Trophoblast cell (in vitro differentiated cells and primary cell): Measurements from ENCODE around the gene GPD1L.
"Not testable (repeated sequence)": the region's sequence is repeated elsewhere in the genome, so short reads cannot be mapped to it uniquely, and the experiment has no call there.

ENCODE experiments used
- DNase-seq, 2 donors: peaks; one replicate each; pipeline ENCODE4 v3.0.0-alpha.2; 2016
- H2AFZ ChIP-seq: 2 replicates; pipeline ENCODE4 v1.6.1; 2013; ENCODE audit warnings: low read length, moderate library complexity, mild to moderate bottlenecking; ENCODE audit not compliant: insufficient read depth, poor library complexity
- H2AK5ac ChIP-seq: 2 replicates; pipeline ENCODE4 v1.6.1; 2013; ENCODE audit warnings: mild to moderate bottlenecking, low read length
- H2BK120ac ChIP-seq: 2 replicates; pipeline ENCODE4 v1.6.1; 2013; ENCODE audit warnings: low read length, mild to moderate bottlenecking, moderate library complexity; ENCODE audit not compliant: insufficient read depth, poor library complexity
- H2BK12ac ChIP-seq: 2 replicates; pipeline ENCODE4 v1.6.1; 2013; ENCODE audit warnings: mild to moderate bottlenecking, low read length, moderate library complexity
- H2BK5ac ChIP-seq: 2 replicates; pipeline ENCODE4 v1.6.1; 2013; ENCODE audit warnings: low read length, low read depth, moderate library complexity, mild to moderate bottlenecking; ENCODE audit not compliant: poor library complexity
- H3K14ac ChIP-seq: 2 replicates; pipeline ENCODE4 v1.6.1; 2013; ENCODE audit warnings: mild to moderate bottlenecking, low read length
- H3K18ac ChIP-seq: 2 replicates; pipeline ENCODE4 v1.6.1; 2013; ENCODE audit warnings: mild to moderate bottlenecking, low read length
- H3K23ac ChIP-seq: 2 replicates; pipeline ENCODE4 v1.6.1; 2013; ENCODE audit warnings: low read length
- H3K27ac ChIP-seq: 2 replicates; pipeline ENCODE4 v1.5.1; 2013; ENCODE audit warnings: low read depth, mild to moderate bottlenecking, inconsistent platforms, low read length, moderate library complexity
- H3K27me3 ChIP-seq: 2 replicates; pipeline ENCODE4 v1.6.1; 2013; ENCODE audit warnings: inconsistent platforms, mild to moderate bottlenecking, low read length, moderate library complexity; ENCODE audit not compliant: insufficient read depth
- H3K36me3 ChIP-seq, 2 experiments: 1 replicate in 1 of 2; 2 replicates in 1 of 2; pipeline ENCODE4 v1.6.1; 2013; ENCODE audit warnings: low read length in 2 of 2, mild to moderate bottlenecking in 2 of 2, moderate library complexity in 1 of 2; ENCODE audit not compliant: insufficient read depth in 2 of 2, control insufficient read depth in 1 of 2
- H3K4ac ChIP-seq: 2 replicates; pipeline ENCODE4 v1.6.1; 2013; ENCODE audit warnings: low read depth, mild to moderate bottlenecking, low read length, moderate library complexity
- H3K4me1 ChIP-seq, 2 experiments: 1 replicate in 1 of 2; 2 replicates in 1 of 2; pipeline ENCODE4 v1.6.1; 2013; ENCODE audit warnings: low read length in 2 of 2, mild to moderate bottlenecking in 2 of 2, moderate library complexity in 1 of 2; ENCODE audit not compliant: insufficient read depth in 2 of 2, control insufficient read depth in 1 of 2
- H3K4me2 ChIP-seq: 2 replicates; pipeline ENCODE4 v1.6.1; 2013; ENCODE audit warnings: inconsistent platforms, mild to moderate bottlenecking, low read length, moderate library complexity
- H3K4me3 ChIP-seq: 2 replicates; pipeline ENCODE4 v1.5.1; 2013; ENCODE audit warnings: mild to moderate bottlenecking, low read depth, low read length, inconsistent platforms
- H3K79me1 ChIP-seq: one replicate; pipeline ENCODE4 v1.6.1; 2013; ENCODE audit warnings: low read length
- H3K79me2 ChIP-seq: 2 replicates; pipeline ENCODE4 v1.6.1; 2013; ENCODE audit warnings: low read length, mild to moderate bottlenecking; ENCODE audit not compliant: control insufficient read depth, insufficient read depth, poor library complexity
- H3K9ac ChIP-seq: 2 replicates; pipeline ENCODE4 v1.6.1; 2013; ENCODE audit warnings: mild to moderate bottlenecking, low read length
- H3K9me3 ChIP-seq: 2 replicates; pipeline ENCODE4 v1.6.1; 2013; ENCODE audit warnings: low read depth, mild to moderate bottlenecking, control low read depth, inconsistent platforms, low read length; ENCODE audit not compliant: insufficient read depth
- H4K12ac ChIP-seq: 2 replicates; pipeline ENCODE4 v1.6.1; 2013; ENCODE audit warnings: low read depth, mild to moderate bottlenecking, low read length, moderate library complexity
- H4K8ac ChIP-seq: 2 replicates; pipeline ENCODE4 v1.6.1; 2013; ENCODE audit warnings: low read depth, mild to moderate bottlenecking, low read length, moderate library complexity
- H4K91ac ChIP-seq: one replicate; pipeline ENCODE4 v1.6.1; 2013; ENCODE audit warnings: low read depth, mild to moderate bottlenecking, low read length, moderate library complexity
- WGBS: extraction: QIAGEN DNeasy Blood & Tissue Kit; methylation state at CpG from one replicate; pipeline ENCODE4 v1.1.7; 2013; ENCODE audit warnings: missing lambda C conversion rate; ENCODE audit not compliant: insufficient read length, insufficient coverage; ENCODE audit errors: extremely low coverage; 5-methylcytosine and 5-hydroxymethylcytosine counted together

Gene GPD1L

DNA sequence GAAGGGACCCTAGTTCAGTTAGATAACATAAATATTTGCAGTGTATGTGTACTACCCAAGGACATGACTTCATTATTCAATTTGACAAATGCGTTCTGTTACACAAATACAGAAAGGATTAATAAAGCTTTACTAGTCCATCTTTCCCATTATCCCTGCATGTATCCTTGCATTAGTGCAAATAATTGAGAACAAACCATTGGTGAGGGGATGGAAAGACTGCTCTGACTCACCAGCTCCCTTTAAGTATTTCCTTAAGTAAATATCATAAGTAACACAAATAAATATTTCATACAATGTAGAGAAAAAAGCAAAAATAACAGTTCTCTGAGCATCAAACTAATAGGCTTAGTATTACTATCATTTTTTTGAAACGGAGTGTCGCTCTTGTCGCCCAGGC, 1.9 kb upstream of the GPD1L start:
- H3K9me3 ChIP-seq: peaks cover 8% of the 10 kb centered on the region
- H3K4me1 ChIP-seq: peaks cover 3 to 6% of the 10 kb centered on the region in 2 experiments
- H3K27me3 ChIP-seq: peaks cover 2% of the 10 kb centered on the region
- H2BK5ac ChIP-seq: no peak overlapping the region
- H2AK5ac ChIP-seq: no peak overlapping the region
- DNase-seq: no peak
- H3K36me3 ChIP-seq: no peaks in the 10 kb centered on the region
- no peak overlapping the region for H3K4me3 ChIP-seq
- no peak overlapping the region for H3K14ac ChIP-seq
- no peak overlapping the region for H2BK12ac ChIP-seq
- H2AFZ ChIP-seq: no peak overlapping the region
- H3K27ac ChIP-seq: no peak overlapping the region
- no peak overlapping the region for H3K9ac ChIP-seq
- H4K91ac ChIP-seq: no peak overlapping the region
- no peak overlapping the region for H4K12ac ChIP-seq
- no CpG with 5 or more reads among the region's 4 CpGs for WGBS
- no peak overlapping the region for H3K23ac ChIP-seq
- no peak overlapping the region for H4K8ac ChIP-seq
- H3K4ac ChIP-seq: no peak overlapping the region
- no peak overlapping the region for H3K18ac ChIP-seq
- no peak overlapping the region for H2BK120ac ChIP-seq
- no peaks in the 10 kb centered on the region for H3K79me2 ChIP-seq
- no peak overlapping the region for H3K4me2 ChIP-seq
- peaks cover 4% of the 10 kb centered on the region for H3K79me1 ChIP-seq

GRCh38 chr3:32105291-32106131, 909 bp upstream of the GPD1L start:
- no peak overlapping the region for H3K9ac ChIP-seq
- peak overlapping the region; percentile 93 for H4K8ac ChIP-seq
- no peak overlapping the region for H2BK12ac ChIP-seq
- H2AFZ ChIP-seq: peak overlapping the region; percentile 96
- H4K12ac ChIP-seq: no peak overlapping the region
- no peak overlapping the region for H3K18ac ChIP-seq
- H3K27ac ChIP-seq: no peak overlapping the region
- no peaks in the 10 kb centered on the region for H3K79me2 ChIP-seq
- H3K4me3 ChIP-seq: no peak overlapping the region
- DNase-seq: peak in 1 of 2 donors; percentile 7
- no peak overlapping the region for H3K23ac ChIP-seq
- no peaks in the 10 kb centered on the region for H3K36me3 ChIP-seq
- no peak overlapping the region for H2AK5ac ChIP-seq
- H3K4me1 ChIP-seq: peaks cover 3 to 8% of the 10 kb centered on the region in 2 experiments
- no peak overlapping the region for H3K4ac ChIP-seq
- H3K79me1 ChIP-seq: peaks cover 4% of the 10 kb centered on the region
- peaks cover 2% of the 10 kb centered on the region for H3K27me3 ChIP-seq
- peak overlapping the region; percentile 83 for H3K4me2 ChIP-seq
- no peak overlapping the region for H3K14ac ChIP-seq
- no peak overlapping the region for H2BK120ac ChIP-seq
- H3K9me3 ChIP-seq: peaks cover 7% of the 10 kb centered on the region
- WGBS: no CpG with 5 or more reads among the region's 7 CpGs
- H2BK5ac ChIP-seq: no peak overlapping the region
- no peak overlapping the region for H4K91ac ChIP-seq

DNA sequence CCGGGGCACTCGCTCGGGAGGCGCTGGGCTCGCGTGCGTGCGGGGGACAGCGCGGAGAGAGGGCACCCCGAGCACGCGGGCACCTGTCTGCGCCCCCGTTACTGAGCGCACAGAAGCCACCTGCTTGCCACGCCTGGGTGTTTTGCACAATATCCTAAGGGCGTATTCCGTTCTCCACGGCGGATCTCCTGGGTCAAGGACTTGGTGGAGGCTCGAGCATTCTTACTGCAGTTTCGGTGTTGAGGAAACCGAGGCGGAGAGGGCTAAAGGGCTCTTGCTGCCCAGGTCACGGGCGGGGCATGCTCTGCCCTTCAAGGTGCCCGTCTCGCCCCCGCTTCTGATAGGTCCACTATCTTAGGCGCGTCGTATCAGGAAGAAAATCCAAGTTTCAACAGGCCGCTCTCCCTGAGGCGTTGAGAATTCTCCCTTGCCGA, 526 bp downstream of the GPD1L start:
- Histone ChIP-seq H3K18ac (no peak overlapping the region), H4K12ac (no peak overlapping the region), H4K91ac (no peak overlapping the region), H2AFZ (peak overlapping the region; percentile 28), H2BK12ac (no peak overlapping the region), H3K4me2 (peak overlapping the region; percentile 100), H2BK120ac (no peak overlapping the region), H2AK5ac (no peak overlapping the region), H3K9me3 (peaks cover 2% of the 10 kb centered on the region), H3K14ac (peak overlapping the region; percentile 14), H3K9ac (peak overlapping the region; percentile 35), H3K4me3 (peak overlapping the region; percentile 85), H3K79me1 (peaks cover 4% of the 10 kb centered on the region), H3K4me1 (peaks cover 3 to 9% of the 10 kb centered on the region in 2 experiments), H3K79me2 (no peaks in the 10 kb centered on the region), H4K8ac (peak overlapping the region; percentile 49), H2BK5ac (no peak overlapping the region), H3K36me3 (no peaks in the 10 kb centered on the region), H3K27ac (no peak overlapping the region), H3K23ac (no peak overlapping the region), H3K4ac (no peak overlapping the region), H3K27me3 (peaks cover 2% of the 10 kb centered on the region)
- peak in 1 of 2 donors; percentile 51 for DNase-seq
- no CpG with 5 or more reads among the region's 36 CpGs for WGBS

DNA sequence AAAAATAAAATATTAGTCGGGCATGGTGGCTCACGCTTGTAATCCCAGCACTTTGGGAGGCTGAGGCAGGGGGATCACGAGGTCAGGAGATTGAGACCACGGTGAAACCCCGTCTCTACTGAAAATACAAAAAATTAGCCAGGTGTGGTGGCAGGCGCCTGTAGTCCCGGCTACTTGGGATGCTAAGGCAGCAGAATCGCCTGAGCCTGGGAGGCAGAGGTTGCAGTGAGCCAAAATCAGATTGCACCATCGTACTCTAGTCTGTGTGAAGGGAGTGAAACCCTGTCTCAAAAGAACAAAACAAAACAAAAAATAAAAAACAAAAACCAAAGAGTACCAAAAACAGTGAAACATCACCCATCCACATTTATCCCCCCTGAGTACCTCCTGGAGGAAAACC, 1.8 kb downstream of the GPD1L start:
- H2BK120ac ChIP-seq, H3K4me2 ChIP-seq, H3K79me2 ChIP-seq, H4K12ac ChIP-seq, H3K9ac ChIP-seq, H3K4me1 ChIP-seq, H3K14ac ChIP-seq, H3K79me1 ChIP-seq, H3K9me3 ChIP-seq, H3K4me3 ChIP-seq, H4K8ac ChIP-seq, H3K23ac ChIP-seq, H3K18ac ChIP-seq, H2BK12ac ChIP-seq, H3K36me3 ChIP-seq, H2AFZ ChIP-seq, H3K27me3 ChIP-seq, H3K4ac ChIP-seq, H4K91ac ChIP-seq, DNase-seq, H2AK5ac ChIP-seq, H3K27ac ChIP-seq, H2BK5ac ChIP-seq: not testable (repeated sequence)
- no CpG with 5 or more reads among the region's 9 CpGs for WGBS
